Inferior parietal cortex (tissue), 1 donor: ENCODE measurements around the gene CELF3.
"Not testable (repeated sequence)": the region's sequence is repeated elsewhere in the genome, so short reads cannot be mapped to it uniquely, and the experiment has no call there.

Source experiments
- DNase-seq: peaks from one replicate; pipeline ENCODE4 v3.0.0-alpha.2; 2016; ENCODE audit errors: extremely low spot score

The CELF3 gene

GRCh38 chr1:151703813-151704212, 12.8 kb downstream of the CELF3 start:
- DNase-seq, result no peak

- DNase-seq, result no peak
These were observed 13.7 kb downstream of the CELF3 start for GRCh38 chr1:151702936-151703335.

GRCh38 chr1:151701515-151701914, 15.1 kb downstream of the CELF3 start:
- no peak for DNase-seq

- DNase-seq, result peak; percentile 72
These were observed 23.4 kb downstream of the CELF3 start for GRCh38 chr1:151693057-151693651.

- DNase-seq, result no peak
These were observed 24.4 kb downstream of the CELF3 start for GRCh38 chr1:151692226-151692625.

GRCh38 chr1:151689494-151689893, 27.1 kb downstream of the CELF3 start:
- no peak for DNase-seq

GRCh38 chr1:151686561-151686960, 30.0 kb downstream of the CELF3 start:
- no peak for DNase-seq

GRCh38 chr1:151684128-151684527, 32.5 kb downstream of the CELF3 start:
- DNase-seq, result no peak

- not testable (repeated sequence) for DNase-seq
These were observed 33.7 kb downstream of the CELF3 start for GRCh38 chr1:151682901-151683300.

GRCh38 chr1:151681923-151682322, 34.7 kb downstream of the CELF3 start:
- no peak for DNase-seq

- no peak for DNase-seq
These were observed 35.8 kb downstream of the CELF3 start for GRCh38 chr1:151680826-151681225.

GRCh38 chr1:151680391-151680790, 36.2 kb downstream of the CELF3 start:
- DNase-seq, result no peak

GRCh38 chr1:151673407-151673806, 43.2 kb downstream of the CELF3 start:
- no peak for DNase-seq

- DNase-seq, result not testable (repeated sequence)
These were observed 46.4 kb downstream of the CELF3 start for GRCh38 chr1:151670036-151670675.

GRCh38 chr1:151668090-151668489, 48.5 kb downstream of the CELF3 start:
- DNase-seq, result no peak

GRCh38 chr1:151661751-151662150, 54.9 kb downstream of the CELF3 start:
- DNase-seq, result no peak

GRCh38 chr1:151655371-151655770, 61.2 kb downstream of the CELF3 start:
- no peak for DNase-seq

GRCh38 chr1:151653397-151653796, 63.2 kb downstream of the CELF3 start:
- no peak for DNase-seq
